RWPE1 (cell line): Measurements from ENCODE around the gene XRRA1.

Experiments used
- CTCF ChIA-PET: fragments of 350-600 bp; sonication (Branson Sonifier 250); formaldehyde crosslinking; extraction: SDS; loops from one replicate; lab custom pipeline; 2021; lab: Yijun Ruan, JAX
- POLR2A ChIA-PET: fragments of 400-600 bp; formaldehyde crosslinking; extraction: SDS; loops from one replicate; lab custom pipeline; 2020; ENCODE audit warnings: antibody characterized with exemption; ENCODE audit not compliant: low non-redundant PET; lab: Yijun Ruan, JAX
- DNase-seq: peaks from one replicate; pipeline ENCODE4 v3.0.0; 2012; ENCODE audit warnings: low spot score
- H3K27ac ChIP-seq: fragments of 450-650 bp; 2 replicates; pipeline ENCODE4 v1.5.1; 2017
- CTCF ChIP-seq: fragments of 450-650 bp; conservative IDR thresholded peaks from 2 replicates; pipeline ENCODE4 v1.5.1; 2017; ENCODE audit warnings: low read depth, mild to moderate bottlenecking

The XRRA1 gene

GRCh38 chr11:74846770-74847169 is 102.1 kb downstream of the XRRA1 start:
- no peak for TF ChIP-seq CTCF
- ChIA-PET POLR2A (no interaction called here), CTCF (interaction anchor here (0.6 to 1.2 kb wide), 4 partner anchors 10 to 397 kb away, joined by 3 read pairs; no protein-coding TSS in a partner anchor)
- no peak overlapping the region for H3K27ac ChIP-seq
- DNase-seq: peak; percentile 22

- POLR2A ChIA-PET: no interaction called here
- CTCF ChIA-PET: interaction anchor here (1.0 kb wide), 1 partner anchor 32 kb away, joined by 3 read pairs; no protein-coding TSS in a partner anchor
- no peak for DNase-seq
- H3K27ac ChIP-seq: no peak overlapping the region
- TF ChIP-seq CTCF: no peak
These were observed 102.8 kb downstream of the XRRA1 start for GRCh38 chr11:74845978-74846517.

- ChIA-PET POLR2A (no interaction called here), CTCF (no interaction called here)
- DNase-seq: no peak
- TF ChIP-seq CTCF: no peak
- no peak overlapping the region for H3K27ac ChIP-seq
These were observed 104.0 kb downstream of the XRRA1 start for GRCh38 chr11:74844865-74845264.

- TF ChIP-seq CTCF: no peak
- no peak overlapping the region for H3K27ac ChIP-seq
- CTCF ChIA-PET: interaction anchor here (0.6 kb wide), 1 partner anchor 85 kb away, joined by 5 read pairs; no protein-coding TSS in a partner anchor
- DNase-seq: no peak
- POLR2A ChIA-PET: no interaction called here
These were observed 104.8 kb downstream of the XRRA1 start for GRCh38 chr11:74844072-74844471.

- ChIA-PET POLR2A (no interaction called here), CTCF (interaction anchor here (0.6 kb wide), 1 partner anchor 8 kb away, joined by 3 read pairs; no protein-coding TSS in a partner anchor)
- no peak for DNase-seq
- no peak for TF ChIP-seq CTCF
- no peak overlapping the region for H3K27ac ChIP-seq
These were observed 105.9 kb downstream of the XRRA1 start for GRCh38 chr11:74842967-74843366.

GRCh38 chr11:74840486-74840885 is 108.4 kb downstream of the XRRA1 start:
- no peak for DNase-seq
- ChIA-PET CTCF (interaction anchor here (1.0 kb wide), 1 partner anchor 408 kb away, joined by 4 read pairs; no protein-coding TSS in a partner anchor), POLR2A (no interaction called here)
- H3K27ac ChIP-seq: no peak overlapping the region
- TF ChIP-seq CTCF: no peak
